Lower leg skin (tissue), 4 donors: Measurements from ENCODE around the gene ANO6. TPM values are rescaled to one million over a fixed set of nuclear protein-coding genes. Genes with fewer than 3 reads are reported as not detected.

Experiments used
- DNase-seq, 2 donors: peaks; one replicate each; pipeline ENCODE4 v3.0.0-alpha.2; 2019; ENCODE audit warnings: low spot score in 2 of 2
- H3K4me3 ChIP-seq: fragments of 200-600 bp; sonication (generic); 2 replicates; pipeline ENCODE4 v1.5.1; 2017; ENCODE audit warnings: mild to moderate bottlenecking, low read depth; ENCODE audit not compliant: poor library complexity, severe bottlenecking
- CTCF ChIP-seq, 3 donors: fragments of 450-650 bp; IDR thresholded peaks; one replicate each; pipeline ENCODE4 v1.5.1; 2016; ENCODE audit warnings: antibody characterized with exemption in 3 of 3, mild to moderate bottlenecking in 3 of 3, moderate library complexity in 2 of 3
- POLR2A ChIP-seq, 2 donors: fragments of 450-650 bp; IDR thresholded peaks; one replicate each; pipeline ENCODE4 v1.6.1; 2016 to 2017; ENCODE audit warnings: antibody characterized with exemption in 2 of 2, mild to moderate bottlenecking in 1 of 2, moderate library complexity in 1 of 2
- WGBS, 2 donors: methylation state at CpG; one replicate each; pipeline ENCODE4 v1.1.5; 2018; 5-methylcytosine and 5-hydroxymethylcytosine counted together
- intact Hi-C: fragments of 100-400 bp; cut with DNase I; formaldehyde crosslinking; loops from one replicate; pipeline ENCODE4 v1.15.0; 2023; ENCODE audit warnings: low total_unique reads
- total RNA-seq, 4 donors: library from RNA; depleted of rRNA; stranded (reverse); fragments of >200 nt; gene quantifications; one replicate each; pipeline ENCODE4 v1.1.0, GENCODE V29; 2016

Gene ANO6
- total RNA-seq, 4 donors from 2014 or later, result 36.3 to 41.1 (median 38.9) TPM

- intact Hi-C loops, result no loop called here
- DNase-seq, result no peak
- WGBS, 2 donors, result 76 to 90% methylated on average over 2 of the region's 2 CpGs
- TF ChIP-seq CTCF (IDR thresholded peaks at IDR 0.05) (no peak), POLR2A (IDR thresholded peaks at IDR 0.05) (no peak)
- no peak overlapping the region for H3K4me3 ChIP-seq
These were observed 185.1 kb downstream of the ANO6 start for GRCh38 chr12:45400991-45401390.

- no peak for DNase-seq
- TF ChIP-seq POLR2A (IDR thresholded peaks at IDR 0.05) (no peak), CTCF (IDR thresholded peaks at IDR 0.05) (no peak)
- H3K4me3 ChIP-seq, result no peak overlapping the region
- WGBS, 2 donors, result 65 to 72% methylated on average over 6 of the region's 6 CpGs
- intact Hi-C loops, result no loop called here
These were observed 186.4 kb downstream of the ANO6 start for GRCh38 chr12:45402288-45402687.

GRCh38 chr12:45406988-45407850 is 191.3 kb downstream of the ANO6 start:
- 52% methylated on average over 10 of the region's 10 CpGs for WGBS, 2 donors
- intact Hi-C loops, result no loop called here
- no peak for DNase-seq
- TF ChIP-seq POLR2A (IDR thresholded peaks at IDR 0.05), result no peak
- no peak for TF ChIP-seq CTCF (IDR thresholded peaks at IDR 0.05)
- no peak overlapping the region for H3K4me3 ChIP-seq

- H3K4me3 ChIP-seq, result no peak overlapping the region
- WGBS, 2 donors, result 75 to 81% methylated on average over 10 of the region's 10 CpGs
- TF ChIP-seq CTCF (IDR thresholded peaks at IDR 0.05) (no peak), POLR2A (IDR thresholded peaks at IDR 0.05) (no peak)
- DNase-seq, result no peak
- intact Hi-C loops, result no loop called here
These were observed 192.3 kb downstream of the ANO6 start for GRCh38 chr12:45407981-45408728.

GRCh38 chr12:45408729-45409114 is 192.8 kb downstream of the ANO6 start:
- intact Hi-C loops, result no loop called here
- 98% methylated on average over 2 of the region's 2 CpGs for WGBS, 2 donors
- TF ChIP-seq POLR2A (IDR thresholded peaks at IDR 0.05) (no peak), CTCF (IDR thresholded peaks at IDR 0.05) (no peak)
- no peak overlapping the region for H3K4me3 ChIP-seq
- DNase-seq, result no peak
